Measurements from ENCODE around the gene EFCAB7.
A peak's percentile ranks its signal among the peaks of the same experiment; 100 is the strongest.

Gene EFCAB7

GRCh38 chr1:63547621-63548294, 24.4 kb downstream of the EFCAB7 start:
- Histone ChIP-seq H3K9me3 (ENCODE audit: control insufficient read depth, insufficient read depth, low read depth, low read length) (no peaks in the 10 kb centered on the region), H3K4me3 (ENCODE audit: low read depth, low read length) (no peak overlapping the region), H3K36me3 (ENCODE audit: control insufficient read depth in 2 of 2, insufficient read depth in 1 of 2, low read length in 2 of 2) (peaks cover 0 to 10% of the 10 kb centered on the region in 2 experiments; a peak in 1 of 3 replicates), H3K27ac (ENCODE audit: extremely low read depth, low read depth, low read length) (no peak overlapping the region), H3K4me1 (ENCODE audit: control insufficient read depth, insufficient read depth, low read length) (no peaks in the 10 kb centered on the region)
- ChIA-PET CTCF (interaction anchor here (1.1 to 1.2 kb wide), 3 partner anchors 9 to 10 kb away, joined by 3 to 4 read pairs (median 4); no protein-coding TSS in a partner anchor), POLR2A (no interaction called here)
- TF ChIP-seq ZIC2 (tag by site-specific recombination; IDR thresholded peaks at IDR 0.05): no peak
- TF ChIP-seq BCL11B (tag by site-specific recombination; IDR thresholded peaks at IDR 0.05; ENCODE audit: low read depth): no peak
- peak; percentile 81 for TF ChIP-seq ZNF677 (tag by site-specific recombination; IDR thresholded peaks at IDR 0.05)
- peak; percentile 21; the same call in 1 of the 2 replicates for TF ChIP-seq SCRT2 (tag by site-specific recombination; IDR thresholded peaks at IDR 0.05)
- TF ChIP-seq ZNF510 (tag by site-specific recombination; IDR thresholded peaks at IDR 0.05; ENCODE audit: insufficient replicate concordance): no peak

DNA sequence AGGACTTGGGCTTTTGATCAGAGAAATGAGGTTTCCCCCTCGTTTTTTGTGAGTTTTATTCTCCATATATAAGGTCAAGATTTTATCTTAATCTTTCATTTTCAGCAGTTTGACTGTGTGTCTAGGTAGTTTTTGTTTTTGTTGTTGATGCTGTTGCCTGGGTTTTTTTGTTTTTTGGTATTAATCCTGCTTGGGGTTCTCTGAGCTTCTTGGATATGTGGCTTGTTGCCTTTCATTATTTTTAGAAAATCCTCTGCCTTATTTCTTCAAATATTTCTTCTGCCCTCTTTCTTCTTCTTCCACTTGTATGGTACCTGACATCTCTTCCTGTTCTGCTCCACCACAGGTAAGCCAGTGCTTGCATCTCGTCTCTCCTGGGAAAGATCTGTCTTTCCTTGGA, 25.0 kb downstream of the EFCAB7 start:
- Histone ChIP-seq H3K9me3 (ENCODE audit: control insufficient read depth, insufficient read depth, low read depth, low read length) (no peaks in the 10 kb centered on the region), H3K4me3 (ENCODE audit: low read depth, low read length) (no peak overlapping the region), H3K4me1 (ENCODE audit: control insufficient read depth, insufficient read depth, low read length) (no peaks in the 10 kb centered on the region), H3K36me3 (ENCODE audit: control insufficient read depth in 2 of 2, insufficient read depth in 1 of 2, low read length in 2 of 2) (peaks cover 0 to 10% of the 10 kb centered on the region in 2 experiments; a peak in 2 of 3 replicates), H3K27ac (ENCODE audit: extremely low read depth, low read depth, low read length) (no peak overlapping the region)
- TF ChIP-seq TRIM28 (IDR thresholded peaks at IDR 0.05; ENCODE audit: borderline replicate concordance, low read length) (no peak), ZNF558 (tag by site-specific recombination; IDR thresholded peaks at IDR 0.05) (peak; percentile 95)
- POLR2A ChIA-PET: no interaction called here
- CTCF ChIA-PET: interaction anchor here (1.1 to 1.2 kb wide), 2 partner anchors 9 to 10 kb away, joined by 3 to 4 read pairs; no protein-coding TSS in a partner anchor

DNA sequence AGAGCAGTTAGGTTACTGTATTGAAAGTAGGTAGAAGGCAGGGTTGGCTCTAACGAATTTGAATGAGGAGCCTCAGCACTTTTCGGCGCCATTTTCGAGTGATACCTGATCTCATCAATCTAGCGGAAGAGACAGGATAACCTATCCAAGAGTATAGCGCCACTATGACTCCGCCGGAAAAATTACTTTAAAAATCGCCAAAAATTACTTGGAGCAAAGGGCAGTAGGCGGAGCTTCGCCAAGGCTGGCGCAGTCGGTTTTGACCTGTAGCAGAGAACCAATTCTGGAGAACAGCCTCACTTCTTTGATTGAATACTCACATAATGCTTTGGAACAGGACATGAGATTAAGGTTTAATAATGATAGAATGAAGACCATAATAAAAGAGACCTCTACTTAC, 25.6 kb downstream of the EFCAB7 start:
- Histone ChIP-seq H3K27ac (ENCODE audit: extremely low read depth, low read depth, low read length) (no peak overlapping the region), H3K4me3 (ENCODE audit: low read depth, low read length) (no peak overlapping the region), H3K4me1 (ENCODE audit: control insufficient read depth, insufficient read depth, low read length) (no peaks in the 10 kb centered on the region), H3K36me3 (ENCODE audit: control insufficient read depth in 2 of 2, insufficient read depth in 1 of 2, low read length in 2 of 2) (peaks cover 0 to 10% of the 10 kb centered on the region in 2 experiments; a peak in 2 of 3 replicates), H3K9me3 (ENCODE audit: control insufficient read depth, insufficient read depth, low read depth, low read length) (no peaks in the 10 kb centered on the region)
- TF ChIP-seq KLF8 (tag by site-specific recombination; IDR thresholded peaks at IDR 0.05): no peak
- no peak for TF ChIP-seq ZFP3 (tag by site-specific recombination; IDR thresholded peaks at IDR 0.05; ENCODE audit: low read depth)
- TF ChIP-seq HOXC10 (CRISPR knock-in tag; IDR thresholded peaks at IDR 0.05): no peak
- TF ChIP-seq, protein P1, sequence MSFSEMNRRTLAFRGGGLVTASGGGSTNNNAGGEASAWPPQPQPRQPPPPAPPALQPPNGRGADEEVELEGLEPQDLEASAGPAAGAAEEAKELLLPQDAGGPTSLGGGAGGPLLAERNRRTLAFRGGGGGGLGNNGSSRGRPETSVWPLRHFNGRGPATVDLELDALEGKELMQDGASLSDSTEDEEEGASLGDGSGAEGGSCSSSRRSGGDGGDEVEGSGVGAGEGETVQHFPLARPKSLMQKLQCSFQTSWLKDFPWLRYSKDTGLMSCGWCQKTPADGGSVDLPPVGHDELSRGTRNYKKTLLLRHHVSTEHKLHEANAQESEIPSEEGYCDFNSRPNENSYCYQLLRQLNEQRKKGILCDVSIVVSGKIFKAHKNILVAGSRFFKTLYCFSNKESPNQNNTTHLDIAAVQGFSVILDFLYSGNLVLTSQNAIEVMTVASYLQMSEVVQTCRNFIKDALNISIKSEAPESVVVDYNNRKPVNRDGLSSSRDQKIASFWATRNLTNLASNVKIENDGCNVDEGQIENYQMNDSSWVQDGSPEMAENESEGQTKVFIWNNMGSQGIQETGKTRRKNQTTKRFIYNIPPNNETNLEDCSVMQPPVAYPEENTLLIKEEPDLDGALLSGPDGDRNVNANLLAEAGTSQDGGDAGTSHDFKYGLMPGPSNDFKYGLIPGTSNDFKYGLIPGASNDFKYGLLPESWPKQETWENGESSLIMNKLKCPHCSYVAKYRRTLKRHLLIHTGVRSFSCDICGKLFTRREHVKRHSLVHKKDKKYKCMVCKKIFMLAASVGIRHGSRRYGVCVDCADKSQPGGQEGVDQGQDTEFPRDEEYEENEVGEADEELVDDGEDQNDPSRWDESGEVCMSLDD (tag by site-specific recombination; IDR thresholded peaks at IDR 0.05): no peak
- POLR2A ChIA-PET: no interaction called here
- CTCF ChIA-PET: interaction anchor here (1.1 to 1.2 kb wide), 3 partner anchors 8 to 11 kb away, joined by 3 to 4 read pairs (median 3); no protein-coding TSS in a partner anchor

DNA sequence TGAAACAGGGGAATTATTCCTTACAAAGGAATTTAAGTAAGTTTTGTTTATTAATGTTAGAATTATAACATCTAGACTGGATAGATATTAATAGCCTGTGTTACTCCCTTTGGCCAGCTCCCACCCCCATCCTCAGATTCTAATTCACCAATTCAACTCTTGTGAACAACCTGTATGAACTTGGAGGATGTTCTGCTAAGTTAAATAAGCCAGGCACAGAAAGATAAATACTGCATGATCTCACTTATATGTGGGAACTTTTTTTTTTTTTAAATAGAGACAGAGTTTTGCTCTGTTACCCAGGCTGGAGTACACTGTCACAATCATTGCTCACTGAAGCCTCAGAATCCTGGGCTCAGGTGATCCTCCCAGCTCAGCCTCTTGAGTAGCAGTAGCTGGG, 32.2 kb downstream of the EFCAB7 start:
- Histone ChIP-seq H3K4me3 (ENCODE audit: low read depth, low read length) (no peak overlapping the region), H3K27ac (ENCODE audit: extremely low read depth, low read depth, low read length) (no peak overlapping the region), H3K36me3 (ENCODE audit: control insufficient read depth in 2 of 2, insufficient read depth in 1 of 2, low read length in 2 of 2) (no peaks in the 10 kb centered on the region; a peak in 2 of 3 replicates), H3K4me1 (ENCODE audit: control insufficient read depth, insufficient read depth, low read length) (no peaks in the 10 kb centered on the region), H3K9me3 (ENCODE audit: control insufficient read depth, insufficient read depth, low read depth, low read length) (no peaks in the 10 kb centered on the region)
- ChIA-PET CTCF (interaction anchor here (0.6 to 2.3 kb wide), 5 partner anchors 455 to 1186 kb away, joined by 3 to 10 read pairs (median 5); no protein-coding TSS in a partner anchor), POLR2A (no interaction called here)
- no peak for TF ChIP-seq ZEB2 (tag by site-specific recombination; IDR thresholded peaks at IDR 0.05)
- TF ChIP-seq GLIS1 (tag by site-specific recombination; IDR thresholded peaks at IDR 0.05): no peak
- TF ChIP-seq ZNF701 (tag by site-specific recombination; IDR thresholded peaks at IDR 0.05): no peak
- TF ChIP-seq ZNF629 (tag by site-specific recombination; IDR thresholded peaks at IDR 0.05): no peak
- TF ChIP-seq ZXDB (tag by site-specific recombination; IDR thresholded peaks at IDR 0.05): no peak
- no peak for TF ChIP-seq ZNF785 (tag by site-specific recombination; IDR thresholded peaks at IDR 0.05)
- no peak for TF ChIP-seq HIC1 (tag by site-specific recombination; IDR thresholded peaks at IDR 0.05)
- no peak for TF ChIP-seq ZNF394 (tag by site-specific recombination; IDR thresholded peaks at IDR 0.05; ENCODE audit: borderline replicate concordance)
- TF ChIP-seq, protein P2, sequence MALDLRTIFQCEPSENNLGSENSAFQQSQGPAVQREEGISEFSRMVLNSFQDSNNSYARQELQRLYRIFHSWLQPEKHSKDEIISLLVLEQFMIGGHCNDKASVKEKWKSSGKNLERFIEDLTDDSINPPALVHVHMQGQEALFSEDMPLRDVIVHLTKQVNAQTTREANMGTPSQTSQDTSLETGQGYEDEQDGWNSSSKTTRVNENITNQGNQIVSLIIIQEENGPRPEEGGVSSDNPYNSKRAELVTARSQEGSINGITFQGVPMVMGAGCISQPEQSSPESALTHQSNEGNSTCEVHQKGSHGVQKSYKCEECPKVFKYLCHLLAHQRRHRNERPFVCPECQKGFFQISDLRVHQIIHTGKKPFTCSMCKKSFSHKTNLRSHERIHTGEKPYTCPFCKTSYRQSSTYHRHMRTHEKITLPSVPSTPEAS (tag by site-specific recombination; IDR thresholded peaks at IDR 0.05): no peak
- TF ChIP-seq ZBTB48 (tag by site-specific recombination; IDR thresholded peaks at IDR 0.05): no peak
